Left lung (tissue), 10 donors: ENCODE data around the gene MEFV. TPM values are rescaled to one million over a fixed set of nuclear protein-coding genes. Genes with fewer than 3 reads are reported as not detected.

ENCODE experiments used
- ATAC-seq: fragments of 200-7000 bp; cut with Tn5 transposase; one replicate; pipeline ENCODE4 v1.9.1; 2020; ENCODE audit warnings: moderate library complexity
- DNase-seq, 4 donors: peaks; one replicate each; pipeline ENCODE4 v3.0.0-alpha.2; 2013 to 2020
- H3K27ac ChIP-seq, 2 donors: fragments of 200-600 bp; sonication (generic) in 1 of 2; one replicate each; pipeline versions ENCODE4 v1.5.0 to v1.8.0; 2020 to 2021
- H3K27me3 ChIP-seq, 2 donors: fragments of 200-600 bp; sonication (generic) in 1 of 2; one replicate each; pipeline versions ENCODE4 v1.5.0 to v1.8.0; 2020 to 2021
- H3K36me3 ChIP-seq, 2 donors: fragments of 200-600 bp; sonication (generic) in 1 of 2; one replicate each; pipeline versions ENCODE4 v1.5.0 to v1.8.0; 2020 to 2021
- H3K4me1 ChIP-seq, 2 donors: fragments of 200-600 bp; one replicate each; pipeline ENCODE4 v1.8.0; 2021
- H3K4me3 ChIP-seq, 2 donors: fragments of 200-600 bp; sonication (generic) in 1 of 2; one replicate each; pipeline versions ENCODE4 v1.5.0 to v1.8.0; 2020 to 2021; ENCODE audit warnings: mild to moderate bottlenecking in 1 of 2
- H3K9me3 ChIP-seq, 2 donors: fragments of 200-600 bp; sonication (generic) in 1 of 2; one replicate each; pipeline versions ENCODE4 v1.5.0 to v1.8.0; 2020 to 2021
- intact Hi-C, 2 donors: fragments of 100-400 bp; cut with DNase I; formaldehyde crosslinking; loops; one replicate each; pipeline versions ENCODE4 v1.11.2 to v1.14.2; 2022
- polyA plus RNA-seq, 6 donors: library from polyadenylated mRNA; unstranded; fragments of 120-200 nt; gene quantifications; one replicate each; pipeline ENCODE4 v1.2.1, GENCODE V29; 2013; ENCODE audit not compliant: insufficient read length in 6 of 6
- total RNA-seq, 2 donors: library from RNA; stranded (reverse); fragmentation: NEBNext Ultra II Directional; extraction: Animal tissue kit (Norgen Biotek cat#: 25700); gene quantifications; one replicate each; pipeline ENCODE4 v1.2.1, GENCODE V29; 2021
- TF ChIP-seq, protein P1 (sequence below), 2 donors: fragments of 200-600 bp; sonication (generic) in 1 of 2; IDR thresholded peaks; one replicate each; pipeline versions ENCODE4 v1.5.0 to v1.8.0; 2021; ENCODE audit warnings: antibody characterized with exemption in 2 of 2
- donor health status: DM: no; HTN: yes; CAD: no.
- donor health status: DM: no; HTN: no; CAD: no.

The MEFV gene
- total and polyA plus RNA-seq, 8 donors, result 0.43 to 21.4 (median 0.72) TPM

- DNase-seq, result peak in 1 of 4 donors; percentile 42
- no peak for ATAC-seq
- Histone ChIP-seq H3K27me3 (no peaks in the 10 kb centered on the region), H3K27ac (peak overlapping the region; percentile 99 to 100), H3K4me1 (peaks cover 13 to 37% of the 10 kb centered on the region in 2 donors), H3K9me3 (peaks cover 0 to 21% of the 10 kb centered on the region in 2 donors), H3K36me3 (peaks cover 0 to 40% of the 10 kb centered on the region in 2 donors), H3K4me3 (peak overlapping the region; percentile 77 to 98)
- intact Hi-C loops, result no loop called here
- TF ChIP-seq, protein P1, sequence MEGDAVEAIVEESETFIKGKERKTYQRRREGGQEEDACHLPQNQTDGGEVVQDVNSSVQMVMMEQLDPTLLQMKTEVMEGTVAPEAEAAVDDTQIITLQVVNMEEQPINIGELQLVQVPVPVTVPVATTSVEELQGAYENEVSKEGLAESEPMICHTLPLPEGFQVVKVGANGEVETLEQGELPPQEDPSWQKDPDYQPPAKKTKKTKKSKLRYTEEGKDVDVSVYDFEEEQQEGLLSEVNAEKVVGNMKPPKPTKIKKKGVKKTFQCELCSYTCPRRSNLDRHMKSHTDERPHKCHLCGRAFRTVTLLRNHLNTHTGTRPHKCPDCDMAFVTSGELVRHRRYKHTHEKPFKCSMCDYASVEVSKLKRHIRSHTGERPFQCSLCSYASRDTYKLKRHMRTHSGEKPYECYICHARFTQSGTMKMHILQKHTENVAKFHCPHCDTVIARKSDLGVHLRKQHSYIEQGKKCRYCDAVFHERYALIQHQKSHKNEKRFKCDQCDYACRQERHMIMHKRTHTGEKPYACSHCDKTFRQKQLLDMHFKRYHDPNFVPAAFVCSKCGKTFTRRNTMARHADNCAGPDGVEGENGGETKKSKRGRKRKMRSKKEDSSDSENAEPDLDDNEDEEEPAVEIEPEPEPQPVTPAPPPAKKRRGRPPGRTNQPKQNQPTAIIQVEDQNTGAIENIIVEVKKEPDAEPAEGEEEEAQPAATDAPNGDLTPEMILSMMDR (IDR thresholded peaks at IDR 0.05), result no peak
Observed at GRCh38 chr16:3283543-3284447, 27.4 kb upstream of the MEFV start.

DNA sequence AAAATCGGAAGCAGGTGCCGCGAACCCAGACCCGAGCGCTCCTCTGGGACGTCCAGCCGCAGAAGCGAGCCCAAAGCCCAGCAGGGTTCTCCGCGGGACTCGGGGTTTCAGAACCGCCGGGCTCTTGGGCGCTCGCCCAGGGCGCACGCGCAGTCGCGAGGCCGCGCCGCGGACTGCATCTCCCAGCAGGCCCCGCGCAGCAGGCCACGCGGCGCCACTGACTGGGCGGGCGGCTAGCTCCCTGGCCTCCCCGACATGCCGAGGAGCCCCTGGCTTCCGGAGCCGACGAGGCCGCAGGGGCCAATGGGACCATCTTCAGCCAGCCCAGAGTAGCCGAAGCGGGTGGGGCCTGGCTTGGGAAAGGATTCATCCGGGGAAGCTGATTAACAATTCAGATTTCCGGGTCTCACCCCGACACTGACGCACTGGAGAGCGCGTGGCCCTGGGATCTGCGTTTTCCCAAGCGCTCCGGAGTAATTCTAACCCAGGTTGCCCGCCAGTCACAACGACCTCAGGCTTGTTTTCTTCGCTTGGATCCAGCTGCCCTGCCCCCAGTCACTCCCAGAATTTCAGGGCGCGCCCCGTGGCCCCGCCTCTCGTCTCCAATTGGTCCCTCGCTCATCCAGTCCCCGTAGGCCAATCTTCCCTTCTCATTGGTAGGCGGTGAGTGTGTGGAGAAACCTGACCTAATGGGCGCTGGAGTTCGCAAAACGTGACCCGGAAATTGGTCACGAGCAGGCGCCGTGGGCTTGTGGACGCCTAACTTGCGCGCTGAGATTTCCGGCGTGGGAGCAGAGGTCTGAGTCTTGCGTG, 26.5 kb upstream of the MEFV start, which contains the start of gene ZNF263:
Gene ZNF263, plus strand, starts transcription at position 762 of the 813 bp plus-strand sequence. CDS start 328 bp downstream, outside the sequence.
- DNase-seq (peak; percentile 96 to 98 (median 96)), ATAC-seq (peak; percentile 97)
- H3K9me3 ChIP-seq, result peaks cover 0 to 13% of the 10 kb centered on the region in 2 donors
- peak within 1 kb of the TSS; percentile 77 to 98 for H3K4me3 ChIP-seq
- H3K36me3 ChIP-seq, result peaks cover 0 to 31% of the 10 kb centered on the region in 2 donors
- peaks cover 13 to 37% of the 10 kb centered on the region in 2 donors for H3K4me1 ChIP-seq
- peak within 1 kb of the TSS; percentile 99 to 100 for H3K27ac ChIP-seq
- H3K27me3 ChIP-seq, result no peaks in the 10 kb centered on the region
- intact Hi-C loops, result no loop called here
- TF ChIP-seq, protein P1 (IDR thresholded peaks at IDR 0.05), result no peak

DNA sequence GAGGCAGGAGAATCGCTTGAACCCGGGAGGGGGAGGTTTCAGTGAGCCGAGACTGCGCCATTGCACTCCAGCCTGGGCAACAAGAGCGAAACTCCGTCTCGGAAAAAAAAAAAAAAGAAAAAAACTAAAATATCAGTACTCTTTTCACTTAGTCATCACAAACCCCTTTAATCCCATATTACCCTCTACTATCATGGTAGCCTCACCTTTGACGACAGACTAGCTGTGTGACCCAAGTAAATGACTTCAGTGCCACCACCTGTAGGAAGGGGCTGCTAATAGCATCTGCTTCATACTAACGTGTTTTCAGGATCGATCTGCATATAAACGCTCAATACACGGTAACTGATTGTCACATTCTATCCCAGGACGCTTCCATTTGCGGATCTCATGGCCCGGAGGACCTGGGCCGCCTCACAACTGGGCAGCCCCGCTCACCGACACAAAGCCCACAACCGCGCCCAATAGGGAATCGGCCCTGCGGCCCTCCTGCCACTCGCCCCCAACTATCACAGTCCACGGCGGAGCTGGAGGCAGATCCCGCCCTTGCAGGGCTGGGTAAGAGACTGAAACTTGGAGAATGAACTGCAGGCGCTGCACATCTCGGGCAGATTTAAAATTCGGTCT, 25.8 kb upstream of the MEFV start:
- Histone ChIP-seq H3K36me3 (peaks cover 0 to 24% of the 10 kb centered on the region in 2 donors), H3K4me1 (peaks cover 13 to 37% of the 10 kb centered on the region in 2 donors), H3K27ac (peak overlapping the region; percentile 99 to 100), H3K4me3 (peak overlapping the region; percentile 77 to 98), H3K9me3 (peaks cover 0 to 8% of the 10 kb centered on the region in 2 donors), H3K27me3 (no peaks in the 10 kb centered on the region)
- TF ChIP-seq, protein P1 (IDR thresholded peaks at IDR 0.05), result no peak
- ATAC-seq (peak; percentile 52), DNase-seq (no peak)
- intact Hi-C loops, result no loop called here

- ATAC-seq (no peak), DNase-seq (no peak)
- H3K9me3 ChIP-seq, result peaks cover 0 to 3% of the 10 kb centered on the region in 2 donors
- no peak overlapping the region for H3K27ac ChIP-seq
- H3K36me3 ChIP-seq, result peaks cover 0 to 15% of the 10 kb centered on the region in 2 donors
- peaks cover 0 to 6% of the 10 kb centered on the region in 2 donors for H3K27me3 ChIP-seq
- TF ChIP-seq, protein P1 (IDR thresholded peaks at IDR 0.05), result no peak
- peaks cover 13 to 37% of the 10 kb centered on the region in 2 donors for H3K4me1 ChIP-seq
- H3K4me3 ChIP-seq, result no peak overlapping the region
- intact Hi-C loops, result no loop called here
Observed at GRCh38 chr16:3281222-3281820, 24.9 kb upstream of the MEFV start.
